ENCODE measurements around the gene SOX13. TPM values are rescaled to one million over a fixed set of nuclear protein-coding genes. Genes with fewer than 3 reads are reported as not detected.
A peak's percentile ranks its signal among the peaks of the same experiment; 100 is the strongest.

Gene SOX13
- total RNA-seq, 1 experiment from 2014 or later: 35.6 TPM

DNA sequence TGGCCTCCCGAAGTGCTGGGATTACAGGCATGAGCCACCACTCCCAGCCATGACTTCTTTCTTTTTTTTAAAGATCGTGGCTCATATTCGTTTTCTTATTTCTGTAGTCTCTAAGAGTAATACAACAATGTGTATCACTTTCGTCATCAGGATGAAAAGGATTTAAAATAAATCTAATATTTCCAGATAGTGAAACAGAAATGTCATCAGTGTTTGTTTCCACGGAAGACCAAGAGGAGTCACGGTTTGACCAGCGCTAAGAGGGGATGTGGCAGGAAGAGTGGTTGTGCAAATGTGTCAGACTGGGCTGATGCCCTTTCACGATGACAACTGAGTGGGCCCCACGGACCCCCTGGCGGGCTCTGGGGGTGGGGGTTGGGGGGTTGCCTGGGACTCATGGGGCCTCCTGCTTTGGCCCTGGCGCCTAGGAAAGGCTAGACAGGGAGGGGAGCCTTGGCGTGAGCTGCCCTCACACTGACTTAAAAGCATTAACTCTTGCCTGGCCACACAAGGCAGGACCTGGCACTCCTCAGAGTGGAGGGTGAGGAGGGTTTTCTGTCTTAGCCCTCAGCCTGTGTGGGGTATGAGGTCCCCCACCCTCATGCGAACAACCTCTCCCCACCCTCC lies 8.4 kb downstream of the SOX13 start:
- Histone ChIP-seq H3K4me2 (ENCODE audit: low read length) (peak overlapping the region; percentile 91), H3K9ac (ENCODE audit: low read length) (peak overlapping the region; percentile 67), H3K9me2 (ENCODE audit: insufficient read depth) (no peaks in the 10 kb centered on the region), H2AFZ (ENCODE audit: low read depth, low read length, poor library complexity, severe bottlenecking) (no peak overlapping the region), H3K36me3 (ENCODE audit: control insufficient read depth in 1 of 2, insufficient read depth in 2 of 2, low read length in 2 of 2) (no peaks in the 10 kb centered on the region), H3K27ac (ENCODE audit: low read depth, low read length) (no peak overlapping the region), H3K4me1 (ENCODE audit: control insufficient read depth in 1 of 2, insufficient read depth in 2 of 2, low read length in 2 of 2) (peaks cover 49 to 71% of the 10 kb centered on the region in 2 experiments), H3K79me2 (ENCODE audit: insufficient read depth, low read length) (peaks cover 65% of the 10 kb centered on the region; the same call in 1 of the 2 replicates), H3K9me3 (ENCODE audit: control insufficient read depth in 1 of 2, insufficient read depth in 1 of 2, low read depth in 1 of 2, low read length in 2 of 2) (no peaks in the 10 kb centered on the region), H4K20me1 (ENCODE audit: insufficient read depth) (no peaks in the 10 kb centered on the region), H3K4me3 (replicated peaks in 1 of 2; ENCODE audit: low read depth in 1 of 2, low read length in 2 of 2) (no peak overlapping the region), H3K27me3 (ENCODE audit: insufficient read depth, low read length) (no peaks in the 10 kb centered on the region)
- ATAC-seq: no peak
- intact Hi-C loops (cut with micrococcal nuclease): no loop called here
- ChIA-PET POLR2A (interaction anchor here (0.7 to 1.8 kb wide), 3 partner anchors 9 to 211 kb away, joined by 3 to 7 read pairs (median 3); partner anchors contain the start of gene SOX13), RAD21 (ENCODE audit: low non-redundant PET in 1 of 2, low total read pairs in 2 of 2, uncharacterized antibody in 2 of 2, unreplicated experiment in 2 of 2) (no interaction called here), CTCF (interaction anchor here (2.6 kb wide), 1 partner anchor 47 kb away, joined by 15 read pairs; no protein-coding TSS in a partner anchor)
- TF ChIP-seq, protein P1, sequence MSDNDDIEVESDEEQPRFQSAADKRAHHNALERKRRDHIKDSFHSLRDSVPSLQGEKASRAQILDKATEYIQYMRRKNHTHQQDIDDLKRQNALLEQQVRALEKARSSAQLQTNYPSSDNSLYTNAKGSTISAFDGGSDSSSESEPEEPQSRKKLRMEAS (IDR thresholded peaks at IDR 0.05): no peak
- TF ChIP-seq RAD21 (IDR thresholded peaks at IDR 0.05; ENCODE audit: low read depth): no peak
- TF ChIP-seq, protein P2, sequence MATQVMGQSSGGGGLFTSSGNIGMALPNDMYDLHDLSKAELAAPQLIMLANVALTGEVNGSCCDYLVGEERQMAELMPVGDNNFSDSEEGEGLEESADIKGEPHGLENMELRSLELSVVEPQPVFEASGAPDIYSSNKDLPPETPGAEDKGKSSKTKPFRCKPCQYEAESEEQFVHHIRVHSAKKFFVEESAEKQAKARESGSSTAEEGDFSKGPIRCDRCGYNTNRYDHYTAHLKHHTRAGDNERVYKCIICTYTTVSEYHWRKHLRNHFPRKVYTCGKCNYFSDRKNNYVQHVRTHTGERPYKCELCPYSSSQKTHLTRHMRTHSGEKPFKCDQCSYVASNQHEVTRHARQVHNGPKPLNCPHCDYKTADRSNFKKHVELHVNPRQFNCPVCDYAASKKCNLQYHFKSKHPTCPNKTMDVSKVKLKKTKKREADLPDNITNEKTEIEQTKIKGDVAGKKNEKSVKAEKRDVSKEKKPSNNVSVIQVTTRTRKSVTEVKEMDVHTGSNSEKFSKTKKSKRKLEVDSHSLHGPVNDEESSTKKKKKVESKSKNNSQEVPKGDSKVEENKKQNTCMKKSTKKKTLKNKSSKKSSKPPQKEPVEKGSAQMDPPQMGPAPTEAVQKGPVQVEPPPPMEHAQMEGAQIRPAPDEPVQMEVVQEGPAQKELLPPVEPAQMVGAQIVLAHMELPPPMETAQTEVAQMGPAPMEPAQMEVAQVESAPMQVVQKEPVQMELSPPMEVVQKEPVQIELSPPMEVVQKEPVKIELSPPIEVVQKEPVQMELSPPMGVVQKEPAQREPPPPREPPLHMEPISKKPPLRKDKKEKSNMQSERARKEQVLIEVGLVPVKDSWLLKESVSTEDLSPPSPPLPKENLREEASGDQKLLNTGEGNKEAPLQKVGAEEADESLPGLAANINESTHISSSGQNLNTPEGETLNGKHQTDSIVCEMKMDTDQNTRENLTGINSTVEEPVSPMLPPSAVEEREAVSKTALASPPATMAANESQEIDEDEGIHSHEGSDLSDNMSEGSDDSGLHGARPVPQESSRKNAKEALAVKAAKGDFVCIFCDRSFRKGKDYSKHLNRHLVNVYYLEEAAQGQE (IDR thresholded peaks at IDR 0.05; ENCODE audit: low read depth): no peak
- TF ChIP-seq, protein P3, sequence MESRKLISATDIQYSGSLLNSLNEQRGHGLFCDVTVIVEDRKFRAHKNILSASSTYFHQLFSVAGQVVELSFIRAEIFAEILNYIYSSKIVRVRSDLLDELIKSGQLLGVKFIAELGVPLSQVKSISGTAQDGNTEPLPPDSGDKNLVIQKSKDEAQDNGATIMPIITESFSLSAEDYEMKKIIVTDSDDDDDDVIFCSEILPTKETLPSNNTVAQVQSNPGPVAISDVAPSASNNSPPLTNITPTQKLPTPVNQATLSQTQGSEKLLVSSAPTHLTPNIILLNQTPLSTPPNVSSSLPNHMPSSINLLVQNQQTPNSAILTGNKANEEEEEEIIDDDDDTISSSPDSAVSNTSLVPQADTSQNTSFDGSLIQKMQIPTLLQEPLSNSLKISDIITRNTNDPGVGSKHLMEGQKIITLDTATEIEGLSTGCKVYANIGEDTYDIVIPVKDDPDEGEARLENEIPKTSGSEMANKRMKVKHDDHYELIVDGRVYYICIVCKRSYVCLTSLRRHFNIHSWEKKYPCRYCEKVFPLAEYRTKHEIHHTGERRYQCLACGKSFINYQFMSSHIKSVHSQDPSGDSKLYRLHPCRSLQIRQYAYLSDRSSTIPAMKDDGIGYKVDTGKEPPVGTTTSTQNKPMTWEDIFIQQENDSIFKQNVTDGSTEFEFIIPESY (IDR thresholded peaks at IDR 0.05; ENCODE audit: extremely low read depth, insufficient replicate concordance, low read length): no peak
- no peak for TF ChIP-seq SIN3A (IDR thresholded peaks at IDR 0.05; ENCODE audit: low read depth)
- TF ChIP-seq EGR1 (IDR thresholded peaks at IDR 0.05; ENCODE audit: low read depth): no peak
- TF ChIP-seq POLR2A (IDR thresholded peaks at IDR 0.05; ENCODE audit: borderline replicate concordance, extremely low read depth, insufficient read depth, insufficient read length): no peak
- TF ChIP-seq ZFX (IDR thresholded peaks at IDR 0.05): no peak
- TF ChIP-seq SRF (IDR thresholded peaks at IDR 0.05; ENCODE audit: low read depth): no peak
- TF ChIP-seq, protein P4, sequence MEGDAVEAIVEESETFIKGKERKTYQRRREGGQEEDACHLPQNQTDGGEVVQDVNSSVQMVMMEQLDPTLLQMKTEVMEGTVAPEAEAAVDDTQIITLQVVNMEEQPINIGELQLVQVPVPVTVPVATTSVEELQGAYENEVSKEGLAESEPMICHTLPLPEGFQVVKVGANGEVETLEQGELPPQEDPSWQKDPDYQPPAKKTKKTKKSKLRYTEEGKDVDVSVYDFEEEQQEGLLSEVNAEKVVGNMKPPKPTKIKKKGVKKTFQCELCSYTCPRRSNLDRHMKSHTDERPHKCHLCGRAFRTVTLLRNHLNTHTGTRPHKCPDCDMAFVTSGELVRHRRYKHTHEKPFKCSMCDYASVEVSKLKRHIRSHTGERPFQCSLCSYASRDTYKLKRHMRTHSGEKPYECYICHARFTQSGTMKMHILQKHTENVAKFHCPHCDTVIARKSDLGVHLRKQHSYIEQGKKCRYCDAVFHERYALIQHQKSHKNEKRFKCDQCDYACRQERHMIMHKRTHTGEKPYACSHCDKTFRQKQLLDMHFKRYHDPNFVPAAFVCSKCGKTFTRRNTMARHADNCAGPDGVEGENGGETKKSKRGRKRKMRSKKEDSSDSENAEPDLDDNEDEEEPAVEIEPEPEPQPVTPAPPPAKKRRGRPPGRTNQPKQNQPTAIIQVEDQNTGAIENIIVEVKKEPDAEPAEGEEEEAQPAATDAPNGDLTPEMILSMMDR (IDR thresholded peaks at IDR 0.05 in 2 of 3, conservative IDR thresholded peaks at IDR 0.05 in 1 of 3; ENCODE audit: borderline replicate concordance in 1 of 3, insufficient read depth in 1 of 3, low read depth in 2 of 3, low read length in 2 of 3): no peak
- TF ChIP-seq EZH2 (IDR thresholded peaks at IDR 0.05): no peak
- no peak for TF ChIP-seq SP1 (IDR thresholded peaks at IDR 0.05; ENCODE audit: low read depth)
- TF ChIP-seq ZNF274 (IDR thresholded peaks at IDR 0.05; ENCODE audit: low read depth, low read length): no peak
- no peak for TF ChIP-seq YY1 (IDR thresholded peaks at IDR 0.05; ENCODE audit: extremely low read depth, insufficient replicate concordance, low read depth, low read length)
- no peak for TF ChIP-seq TCF7L2 (IDR thresholded peaks at IDR 0.05; ENCODE audit: borderline replicate concordance, extremely low read depth, insufficient read depth, insufficient read length)
- TF ChIP-seq FOSL1 (IDR thresholded peaks at IDR 0.05; ENCODE audit: low read depth): no peak
- no peak for TF ChIP-seq EZH2phosphoT487 (IDR thresholded peaks at IDR 0.05; ENCODE audit: borderline replicate concordance)
- TF ChIP-seq CEBPB (IDR thresholded peaks at IDR 0.05; ENCODE audit: low read depth): no peak
- TF ChIP-seq JUND (IDR thresholded peaks at IDR 0.05): no peak
- TF ChIP-seq ELF1 (IDR thresholded peaks at IDR 0.05; ENCODE audit: borderline replicate concordance, low read depth): no peak
- BruUV-seq (replicated peaks): no TSS peak
- DNase-seq (ENCODE audit: low read depth, low spot score): no peak
